Peyer's patch (tissue), 4 donors: ENCODE measurements around the gene CCDC51. TPM values are rescaled to one million over a fixed set of nuclear protein-coding genes. Genes with fewer than 3 reads are reported as not detected.

Experiments used
- DNase-seq, 3 donors: peaks; one replicate each; pipeline ENCODE4 v3.0.0-alpha.2; 2017 to 2019
- H3K27ac ChIP-seq, 4 donors: fragments of 200-600 bp; sonication (generic); one replicate each; pipeline ENCODE4 v1.5.1; 2016 to 2019
- H3K27me3 ChIP-seq, 2 donors: fragments of 200-600 bp; sonication (generic); one replicate each; pipeline ENCODE4 v1.5.1; 2019
- H3K36me3 ChIP-seq, 3 donors: fragments of 200-600 bp; sonication (generic); one replicate each; pipeline ENCODE4 v1.5.1; 2016 to 2019
- H3K4me1 ChIP-seq, 4 donors: fragments of 200-600 bp; sonication (generic); one replicate each; pipeline ENCODE4 v1.5.1; 2016 to 2019
- H3K4me3 ChIP-seq, 4 donors: fragments of 200-600 bp; sonication (generic); 1 replicate in 3 of 4; 2 replicates in 1 of 4; pipeline ENCODE4 v1.5.1; 2016 to 2019; ENCODE audit warnings: mild to moderate bottlenecking in 1 of 4
- H3K9me3 ChIP-seq, 4 donors: fragments of 200-600 bp; sonication (generic); one replicate each; pipeline ENCODE4 v1.5.1; 2016 to 2019; ENCODE audit warnings: mild to moderate bottlenecking in 1 of 4
- POLR2A ChIP-seq, 2 donors: fragments of 450-650 bp; IDR thresholded peaks; one replicate each; pipeline ENCODE4 v1.5.1; 2017; ENCODE audit warnings: antibody characterized with exemption in 2 of 2, mild to moderate bottlenecking in 2 of 2, moderate library complexity in 2 of 2
- total RNA-seq, 4 donors: library from RNA; depleted of rRNA; stranded (reverse); fragments of >200 nt; gene quantifications; one replicate each; pipeline ENCODE4 v1.1.0, GENCODE V29; 2016
- TF ChIP-seq, protein P1 (sequence below), 6 experiments: fragments of 450-650 bp in 4 of 6; fragments of 200-600 bp in 2 of 6; sonication (generic) in 1 of 6; IDR thresholded peaks; one replicate each; pipeline ENCODE4 v1.5.1; 2017 to 2019; ENCODE audit warnings: antibody characterized with exemption in 6 of 6, mild to moderate bottlenecking in 3 of 6, moderate library complexity in 1 of 6

The CCDC51 gene
- total RNA-seq, 4 donors from 2014 or later = 7.4 to 13.1 (median 9.1) TPM

DNA sequence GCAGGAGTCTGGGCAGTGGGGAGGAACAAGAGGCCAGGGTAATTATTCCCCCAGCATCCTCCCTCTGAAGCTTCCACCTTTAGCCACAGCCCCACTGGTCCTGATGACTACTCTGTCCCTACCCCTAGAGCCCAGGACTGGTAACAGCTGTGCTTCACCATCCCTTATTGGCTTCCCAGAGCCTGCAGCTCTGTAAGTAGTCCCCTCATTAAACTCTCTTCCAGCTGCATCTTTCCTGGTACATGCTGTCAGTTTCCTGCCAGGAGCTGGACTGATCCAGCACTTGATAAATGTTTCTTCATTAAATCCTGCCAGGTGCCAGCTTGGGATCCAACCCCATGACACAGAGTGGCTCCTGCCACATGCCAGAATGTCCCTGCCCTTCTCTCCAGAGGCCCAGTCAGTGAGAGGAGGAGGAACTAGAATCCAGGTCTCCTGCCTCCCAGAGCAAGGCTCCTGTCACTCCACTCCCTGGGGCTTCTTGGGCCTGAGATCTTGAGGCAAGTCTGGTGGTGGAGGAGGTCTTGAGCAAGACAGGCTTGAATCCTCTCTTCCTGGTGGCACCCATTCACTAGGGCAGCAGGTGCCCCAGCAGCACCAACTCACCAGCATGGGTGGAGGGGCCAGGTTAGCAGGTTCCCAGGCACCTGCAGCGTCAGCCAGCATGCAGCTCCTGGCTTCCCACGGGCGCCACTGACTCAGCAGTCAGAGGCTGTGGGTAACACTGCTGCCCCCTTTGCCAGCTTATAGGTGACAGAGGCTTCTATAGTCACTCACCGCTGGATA, 40.3 kb downstream of the CCDC51 start:
- no peaks in the 10 kb centered on the region for H3K9me3 ChIP-seq
- H3K27ac ChIP-seq = no peak overlapping the region
- H3K4me1 ChIP-seq = no peaks in the 10 kb centered on the region
- H3K36me3 ChIP-seq = peaks cover 0 to 13% (median 0%) of the 10 kb centered on the region in 3 donors
- H3K4me3 ChIP-seq = no peak overlapping the region
- DNase-seq = peak in 2 of 3 donors; percentile 41 to 42
- no peaks in the 10 kb centered on the region for H3K27me3 ChIP-seq
- TF ChIP-seq, protein P1, sequence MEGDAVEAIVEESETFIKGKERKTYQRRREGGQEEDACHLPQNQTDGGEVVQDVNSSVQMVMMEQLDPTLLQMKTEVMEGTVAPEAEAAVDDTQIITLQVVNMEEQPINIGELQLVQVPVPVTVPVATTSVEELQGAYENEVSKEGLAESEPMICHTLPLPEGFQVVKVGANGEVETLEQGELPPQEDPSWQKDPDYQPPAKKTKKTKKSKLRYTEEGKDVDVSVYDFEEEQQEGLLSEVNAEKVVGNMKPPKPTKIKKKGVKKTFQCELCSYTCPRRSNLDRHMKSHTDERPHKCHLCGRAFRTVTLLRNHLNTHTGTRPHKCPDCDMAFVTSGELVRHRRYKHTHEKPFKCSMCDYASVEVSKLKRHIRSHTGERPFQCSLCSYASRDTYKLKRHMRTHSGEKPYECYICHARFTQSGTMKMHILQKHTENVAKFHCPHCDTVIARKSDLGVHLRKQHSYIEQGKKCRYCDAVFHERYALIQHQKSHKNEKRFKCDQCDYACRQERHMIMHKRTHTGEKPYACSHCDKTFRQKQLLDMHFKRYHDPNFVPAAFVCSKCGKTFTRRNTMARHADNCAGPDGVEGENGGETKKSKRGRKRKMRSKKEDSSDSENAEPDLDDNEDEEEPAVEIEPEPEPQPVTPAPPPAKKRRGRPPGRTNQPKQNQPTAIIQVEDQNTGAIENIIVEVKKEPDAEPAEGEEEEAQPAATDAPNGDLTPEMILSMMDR (IDR thresholded peaks at IDR 0.05) = no peak
- no peak for TF ChIP-seq POLR2A (IDR thresholded peaks at IDR 0.05)

DNA sequence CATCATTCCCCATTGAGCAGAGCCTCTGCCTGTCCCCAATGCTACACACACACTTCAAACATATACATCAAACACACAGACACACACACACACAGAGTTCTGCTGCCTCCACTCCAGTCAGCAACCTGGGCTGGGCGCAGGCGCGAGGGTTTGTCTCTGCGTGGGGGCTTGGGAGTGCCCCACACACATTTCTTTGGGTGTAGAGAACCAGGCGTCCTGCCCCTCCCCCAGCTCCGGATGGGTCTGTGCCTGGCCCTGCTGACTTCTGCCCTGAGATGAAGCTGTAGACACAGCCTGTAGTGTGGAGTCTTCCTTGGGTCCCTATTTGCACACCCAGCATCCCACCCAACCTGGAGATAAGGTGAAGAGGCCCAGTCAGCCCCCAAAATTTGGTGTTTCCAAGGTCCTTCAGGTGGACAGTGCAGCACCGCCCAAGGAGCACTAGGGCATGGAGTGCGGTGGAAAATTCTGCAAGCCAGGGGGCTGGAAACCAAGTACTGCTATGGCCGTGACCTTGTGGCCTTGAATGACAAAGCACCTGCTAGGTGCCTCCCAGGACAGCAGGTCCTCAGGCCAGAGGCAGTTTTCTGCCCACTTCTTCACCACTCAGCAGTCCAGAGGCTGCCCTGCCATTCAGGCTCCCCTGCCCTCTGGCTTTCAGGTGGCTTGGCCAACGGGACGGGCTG, 41.1 kb downstream of the CCDC51 start:
- H3K27ac ChIP-seq = no peak overlapping the region
- peak in 2 of 3 donors; percentile 34 to 37 for DNase-seq
- H3K9me3 ChIP-seq = no peaks in the 10 kb centered on the region
- TF ChIP-seq, protein P1 (IDR thresholded peaks at IDR 0.05) = no peak
- H3K36me3 ChIP-seq = peaks cover 0 to 6% (median 0%) of the 10 kb centered on the region in 3 donors
- no peaks in the 10 kb centered on the region for H3K27me3 ChIP-seq
- no peaks in the 10 kb centered on the region for H3K4me1 ChIP-seq
- no peak overlapping the region for H3K4me3 ChIP-seq

DNA sequence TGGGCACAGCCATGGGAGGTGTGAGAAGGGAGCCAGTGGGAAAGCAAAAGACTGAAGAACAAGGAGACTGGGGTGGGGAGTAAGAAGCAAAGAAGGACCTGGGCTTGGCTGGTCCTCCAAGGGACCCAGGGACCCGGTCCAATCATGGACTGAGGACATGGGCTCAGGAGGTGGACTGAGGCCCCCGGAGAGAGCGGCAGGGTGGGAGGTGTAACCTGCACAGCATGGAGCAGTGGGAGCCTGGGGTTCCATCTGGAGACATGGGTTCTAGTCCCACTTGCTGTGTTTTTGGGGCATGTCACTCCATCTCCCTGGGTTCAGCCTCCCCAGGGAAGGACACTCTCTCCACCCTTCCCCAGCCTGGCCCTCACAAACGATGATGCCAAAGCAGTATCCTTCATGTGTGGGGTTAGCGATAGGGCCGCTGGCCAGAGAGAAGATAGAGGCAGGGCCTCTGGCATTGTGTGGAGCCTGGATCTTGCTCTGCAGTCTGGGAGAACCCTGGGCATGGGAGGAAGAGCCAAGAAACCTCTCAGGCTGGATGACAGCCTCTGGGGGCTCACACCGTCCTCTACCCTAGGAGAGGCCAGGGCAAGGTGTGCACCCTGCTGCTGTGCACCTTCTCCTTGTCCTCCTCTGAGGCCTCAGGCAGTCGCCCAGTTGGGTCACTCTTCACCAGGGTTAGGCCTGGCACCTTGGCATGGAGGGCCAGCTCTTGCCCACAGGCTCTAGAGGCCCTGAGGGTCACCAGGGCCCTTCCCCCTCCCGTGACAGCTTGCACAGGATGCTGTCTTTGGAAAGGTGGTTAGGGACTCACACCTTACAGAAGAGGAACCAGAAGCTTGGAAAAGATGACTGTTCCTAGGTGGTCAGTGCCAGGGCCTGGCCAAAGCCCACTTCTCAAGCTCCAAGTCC, 41.9 kb downstream of the CCDC51 start:
- no peaks in the 10 kb centered on the region for H3K9me3 ChIP-seq

DNA sequence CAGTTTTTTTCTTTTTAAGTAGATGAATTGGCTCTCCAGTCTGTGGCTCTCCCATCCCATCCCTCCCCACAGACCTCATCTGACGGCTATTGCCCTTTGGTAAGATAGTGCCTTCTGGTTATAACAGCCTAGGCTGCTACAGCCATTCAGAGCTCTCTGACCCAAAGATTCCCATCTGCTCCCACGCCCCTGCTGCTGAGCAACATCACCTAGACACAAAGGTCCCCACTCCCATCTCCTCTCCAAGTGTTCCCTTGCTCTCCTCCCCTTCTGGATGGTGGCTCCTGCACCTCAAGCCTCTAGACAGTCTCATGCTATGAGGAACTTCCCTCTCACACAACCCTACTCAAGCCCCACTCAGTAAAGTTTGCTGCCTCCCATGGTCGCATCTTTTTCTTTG, 44.2 kb downstream of the CCDC51 start:
- Histone ChIP-seq H3K9me3 (no peaks in the 10 kb centered on the region), H3K36me3 (no peaks in the 10 kb centered on the region), H3K4me3 (no peak overlapping the region), H3K27me3 (no peaks in the 10 kb centered on the region), H3K4me1 (no peaks in the 10 kb centered on the region), H3K27ac (no peak overlapping the region)
- TF ChIP-seq POLR2A (IDR thresholded peaks at IDR 0.05) = no peak
- TF ChIP-seq, protein P1 (IDR thresholded peaks at IDR 0.05) = no peak
- DNase-seq = no peak

More for the DNA sequence above, 41.9 kb downstream of the CCDC51 start:
- TF ChIP-seq, protein P1 (IDR thresholded peaks at IDR 0.05) = no peak
- TF ChIP-seq POLR2A (IDR thresholded peaks at IDR 0.05) = no peak
- H3K36me3 ChIP-seq = no peaks in the 10 kb centered on the region
- no peaks in the 10 kb centered on the region for H3K4me1 ChIP-seq
- no peak overlapping the region for H3K4me3 ChIP-seq
- no peak for DNase-seq
- no peaks in the 10 kb centered on the region for H3K27me3 ChIP-seq
- no peak overlapping the region for H3K27ac ChIP-seq

DNA sequence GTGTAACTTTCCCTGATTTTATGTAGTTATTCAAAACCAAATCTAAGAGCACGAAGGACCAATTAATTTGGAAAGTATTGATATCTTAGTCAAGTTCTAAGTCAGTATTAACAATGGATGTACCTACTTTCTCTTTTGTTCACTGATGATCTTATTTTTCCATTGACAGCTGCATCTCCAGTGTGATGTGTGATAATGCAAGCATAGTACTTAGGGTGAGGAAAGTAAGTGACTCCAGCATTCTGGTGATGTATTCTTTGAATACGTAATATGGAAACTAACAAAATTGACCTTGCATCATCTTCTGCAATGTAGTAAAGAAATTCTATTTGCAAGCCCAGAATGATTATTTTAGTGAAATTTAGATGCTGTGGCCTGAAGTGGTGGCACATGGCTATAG, 45.5 kb downstream of the CCDC51 start:
- TF ChIP-seq, protein P1 (IDR thresholded peaks at IDR 0.05) = no peak
- no peak for TF ChIP-seq POLR2A (IDR thresholded peaks at IDR 0.05)
- no peak overlapping the region for H3K4me3 ChIP-seq
- no peak overlapping the region for H3K27ac ChIP-seq
- H3K27me3 ChIP-seq = no peaks in the 10 kb centered on the region
- no peaks in the 10 kb centered on the region for H3K9me3 ChIP-seq
- no peak for DNase-seq
- no peaks in the 10 kb centered on the region for H3K4me1 ChIP-seq
- H3K36me3 ChIP-seq = no peaks in the 10 kb centered on the region
